Hepatocyte (in vitro differentiated cells): ENCODE results near the gene PTPRN2.

Source experiments
- CTCF ChIP-seq: fragments of 200-600 bp; sonication (generic); IDR thresholded peaks from 2 replicates; pipeline ENCODE4 v1.5.1; 2016; ENCODE audit warnings: antibody characterized with exemption, mild to moderate bottlenecking; ENCODE audit not compliant: poor library complexity
- EZH2 ChIP-seq: fragments of 200-600 bp; sonication (generic); IDR thresholded peaks from 2 replicates; pipeline ENCODE4 v1.6.1; 2016; ENCODE audit warnings: antibody characterized with exemption, mild to moderate bottlenecking, borderline replicate concordance
- EZH2phosphoT487 ChIP-seq: fragments of 200-600 bp; sonication (generic); IDR thresholded peaks from one replicate; pipeline ENCODE4 v1.6.1; 2018; ENCODE audit warnings: antibody characterized with exemption, mild to moderate bottlenecking, low read depth, moderate library complexity; ENCODE audit not compliant: unreplicated experiment, severe bottlenecking

- no peak for TF ChIP-seq EZH2phosphoT487
- TF ChIP-seq EZH2: no peak
- TF ChIP-seq CTCF: no peak
Observed at GRCh38 chr7:157789942-157790341, 797.7 kb downstream of the PTPRN2 start.
